HAP-1 (cell line): ENCODE results near the gene AIRE.
"Not testable (repeated sequence)": the region's sequence is repeated elsewhere in the genome, so short reads cannot be mapped to it uniquely, and the experiment has no call there.

ENCODE experiments used
- DNase-seq, 2 experiments: peaks; one replicate each; pipeline ENCODE4 v3.0.0-alpha.2; 2016 to 2020; ENCODE audit warnings: low spot score in 2 of 2
- H3K27me3 ChIP-seq: fragments of 250-450 bp; sonication (Bioruptor Pico); 2 replicates; pipeline ENCODE4 v1.5.1; 2020; ENCODE audit warnings: low read depth, mild to moderate bottlenecking, moderate library complexity
- H3K36me3 ChIP-seq: fragments of 250-450 bp; sonication (Bioruptor Pico); replicated peaks from 2 replicates; pipeline ENCODE4 v1.5.1; 2020; ENCODE audit warnings: mild to moderate bottlenecking
- H3K4me1 ChIP-seq: fragments of 250-450 bp; sonication (Bioruptor Pico); 2 replicates; pipeline ENCODE4 v1.5.1; 2020; ENCODE audit warnings: mild to moderate bottlenecking
- H3K4me3 ChIP-seq: fragments of 250-450 bp; sonication (Bioruptor Pico); 2 replicates; pipeline ENCODE4 v1.5.1; 2020; ENCODE audit warnings: mild to moderate bottlenecking, moderate library complexity
- H3K9me3 ChIP-seq: fragments of 250-450 bp; sonication (Bioruptor Pico); 2 replicates; pipeline ENCODE4 v1.5.1; 2020; ENCODE audit warnings: mild to moderate bottlenecking, moderate library complexity
- in situ Hi-C: fragments of 300-500 bp; cut with MboI; formaldehyde crosslinking; loops from 3 replicates; pipeline ENCODE4 v1.14.3; 2020; ENCODE audit warnings: low sequenced_read_pairs, inconsistent platforms, mixed read lengths

AIRE gene

GRCh38 chr21:44300262-44300959 is 14.7 kb downstream of the AIRE start:
- Histone ChIP-seq H3K4me3 (peak overlapping the region; percentile 47), H3K9me3 (no peaks in the 10 kb centered on the region), H3K4me1 (peaks cover 6% of the 10 kb centered on the region), H3K27me3 (no peaks in the 10 kb centered on the region), H3K36me3 (no peaks in the 10 kb centered on the region)
- in situ Hi-C loops = no loop called here
- peak; percentile 16 to 72 for DNase-seq

- Histone ChIP-seq H3K36me3 (no peaks in the 10 kb centered on the region), H3K4me1 (peaks cover 6% of the 10 kb centered on the region), H3K9me3 (no peaks in the 10 kb centered on the region), H3K27me3 (no peaks in the 10 kb centered on the region), H3K4me3 (peak overlapping the region; percentile 47)
- DNase-seq = no peak
- in situ Hi-C loops = no loop called here
Measured at GRCh38 chr21:44301141-44301540, 15.5 kb downstream of the AIRE start.

- Histone ChIP-seq H3K27me3 (no peaks in the 10 kb centered on the region), H3K9me3 (no peaks in the 10 kb centered on the region), H3K4me3 (no peak overlapping the region), H3K36me3 (peaks cover under 1% of the 10 kb centered on the region; the same call in 1 of the 2 replicates), H3K4me1 (peaks cover 6% of the 10 kb centered on the region)
- DNase-seq = no peak
- in situ Hi-C loops = no loop called here
Measured at GRCh38 chr21:44301961-44302406, 16.3 kb downstream of the AIRE start.

GRCh38 chr21:44302573-44303401 is 17.1 kb downstream of the AIRE start:
- H3K27me3 ChIP-seq, H3K4me3 ChIP-seq, H3K9me3 ChIP-seq, H3K36me3 ChIP-seq, in situ Hi-C loops, H3K4me1 ChIP-seq: not testable (repeated sequence)
- DNase-seq = peak in 1 of 2 experiments; percentile 42

DNA sequence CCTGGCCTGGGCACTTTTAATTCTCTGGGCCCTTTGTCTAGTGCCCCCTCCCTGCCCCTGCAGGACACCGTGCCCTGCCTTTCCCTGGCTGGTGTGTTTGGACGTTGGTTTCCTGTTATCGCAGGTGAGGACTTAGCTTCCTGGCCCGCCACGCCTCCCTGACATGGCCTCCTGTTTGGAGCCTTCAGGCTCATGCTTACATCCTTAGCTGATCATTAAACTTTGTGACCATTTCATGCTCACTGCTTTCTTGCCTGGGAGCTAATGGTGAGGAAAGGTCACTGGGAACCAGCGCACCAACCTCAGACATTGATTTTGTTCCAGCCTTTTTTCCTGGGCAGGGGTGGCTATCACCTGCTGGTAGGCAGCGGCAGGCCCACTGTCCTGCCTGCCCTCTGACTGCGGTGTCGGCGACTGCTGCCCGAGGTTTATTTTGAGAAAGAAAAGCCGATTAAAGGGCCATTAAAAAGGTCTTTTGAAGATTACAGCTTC is 17.9 kb downstream of the AIRE start:
- Histone ChIP-seq H3K27me3 (no peaks in the 10 kb centered on the region), H3K36me3 (peaks cover 4% of the 10 kb centered on the region; the same call in 1 of the 2 replicates), H3K4me1 (peaks cover 6% of the 10 kb centered on the region), H3K9me3 (no peaks in the 10 kb centered on the region), H3K4me3 (no peak overlapping the region)
- in situ Hi-C loops = no loop called here
- DNase-seq = no peak

DNA sequence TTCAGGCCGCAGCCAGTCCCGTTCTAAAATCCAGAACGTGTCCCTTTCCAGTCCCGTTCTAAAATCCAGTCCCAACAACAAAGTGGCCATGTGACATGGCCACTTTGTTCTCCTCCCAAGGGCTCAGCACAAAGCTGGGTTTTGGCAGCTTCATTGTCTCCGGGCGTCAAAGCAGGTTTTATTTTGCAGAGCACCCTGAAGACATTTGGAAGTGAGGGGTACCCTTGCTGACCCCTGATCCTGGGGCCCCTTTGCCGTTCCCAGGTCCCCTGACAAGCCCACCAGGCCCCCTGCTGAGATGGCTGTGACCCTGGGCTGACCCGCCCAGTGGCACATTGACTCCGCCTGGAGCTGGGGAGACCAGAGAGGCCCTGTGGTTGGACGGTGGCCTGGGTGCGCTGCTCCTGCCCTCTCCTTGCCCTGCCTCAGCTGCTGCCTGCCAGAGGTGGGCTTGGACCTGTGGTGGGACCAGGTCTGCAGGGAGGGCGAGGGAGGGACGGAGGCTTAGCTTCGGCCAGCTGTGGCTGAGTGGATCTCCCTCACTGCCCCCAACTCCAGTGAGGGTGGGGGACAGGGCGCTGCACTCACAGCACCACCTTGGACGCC is 18.4 kb downstream of the AIRE start:
- in situ Hi-C loops = no loop called here
- DNase-seq = no peak
- peaks cover 4% of the 10 kb centered on the region for H3K4me1 ChIP-seq

GRCh38 chr21:44304877-44305293 is 19.2 kb downstream of the AIRE start:
- Histone ChIP-seq H3K4me1 (no peaks in the 10 kb centered on the region), H3K36me3 (peaks cover 4% of the 10 kb centered on the region), H3K9me3 (no peaks in the 10 kb centered on the region), H3K27me3 (no peaks in the 10 kb centered on the region), H3K4me3 (no peak overlapping the region)
- peak; percentile 45 to 78 for DNase-seq
- in situ Hi-C loops = no loop called here

More for the DNA sequence above, 18.4 kb downstream of the AIRE start:
- Histone ChIP-seq H3K36me3 (peaks cover 4% of the 10 kb centered on the region; the same call in 1 of the 2 replicates), H3K4me3 (no peak overlapping the region), H3K9me3 (no peaks in the 10 kb centered on the region), H3K27me3 (no peaks in the 10 kb centered on the region)

DNA sequence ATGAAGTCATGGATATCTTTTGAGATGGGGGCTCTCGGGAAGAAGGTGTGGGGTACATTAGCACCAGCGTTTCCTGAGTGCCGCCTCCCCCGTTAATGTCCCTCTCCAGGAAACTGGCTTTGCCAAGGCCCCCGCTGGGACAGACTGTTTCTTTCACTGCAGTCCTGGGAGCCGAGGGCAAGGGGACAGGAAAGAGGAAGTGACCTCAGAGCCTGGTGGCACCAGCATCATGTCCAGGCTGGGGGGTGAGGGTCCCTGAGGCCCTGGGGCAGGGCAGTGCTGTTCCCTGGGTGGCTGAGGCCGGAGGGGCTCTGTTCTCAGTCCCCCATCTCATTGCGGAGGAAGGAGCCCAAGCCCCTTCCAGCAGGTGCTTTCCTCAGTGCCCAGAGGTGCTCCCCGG is 20.0 kb downstream of the AIRE start:
- Histone ChIP-seq H3K27me3 (no peaks in the 10 kb centered on the region), H3K4me3 (no peak overlapping the region), H3K9me3 (no peaks in the 10 kb centered on the region), H3K36me3 (peaks cover 4% of the 10 kb centered on the region), H3K4me1 (no peaks in the 10 kb centered on the region)
- in situ Hi-C loops = no loop called here
- DNase-seq = no peak

GRCh38 chr21:44306936-44307704 is 21.4 kb downstream of the AIRE start:
- in situ Hi-C loops = no loop called here
- H3K36me3 ChIP-seq = peaks cover 11% of the 10 kb centered on the region
- no peaks in the 10 kb centered on the region for H3K9me3 ChIP-seq
- no peak for DNase-seq
- no peaks in the 10 kb centered on the region for H3K4me1 ChIP-seq
- no peaks in the 10 kb centered on the region for H3K27me3 ChIP-seq
- no peak overlapping the region for H3K4me3 ChIP-seq

- Histone ChIP-seq H3K27me3 (no peaks in the 10 kb centered on the region), H3K9me3 (no peaks in the 10 kb centered on the region), H3K4me1 (no peaks in the 10 kb centered on the region), H3K4me3 (no peak overlapping the region), H3K36me3 (peaks cover 11% of the 10 kb centered on the region)
- DNase-seq = no peak
- in situ Hi-C loops = no loop called here
Measured at GRCh38 chr21:44310628-44311507, 25.2 kb downstream of the AIRE start.

DNA sequence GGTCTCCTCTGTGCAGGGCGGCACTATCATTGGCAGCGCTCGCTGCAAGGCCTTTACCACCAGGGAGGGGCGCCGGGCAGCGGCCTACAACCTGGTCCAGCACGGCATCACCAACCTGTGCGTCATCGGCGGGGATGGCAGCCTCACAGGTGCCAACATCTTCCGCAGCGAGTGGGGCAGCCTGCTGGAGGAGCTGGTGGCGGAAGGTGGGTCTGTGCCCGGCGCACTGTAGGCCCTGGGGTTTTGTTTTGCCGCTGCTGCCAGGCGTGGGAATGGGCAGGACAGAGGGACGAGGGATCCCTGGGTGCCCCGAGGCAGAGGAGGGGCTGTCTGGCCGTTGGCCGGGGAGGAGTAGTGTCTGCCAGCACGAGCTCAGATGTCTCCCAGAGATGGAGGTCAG is 26.4 kb downstream of the AIRE start:
- in situ Hi-C loops = no loop called here
- Histone ChIP-seq H3K4me3 (no peak overlapping the region), H3K9me3 (no peaks in the 10 kb centered on the region), H3K4me1 (no peaks in the 10 kb centered on the region), H3K36me3 (peaks cover 12% of the 10 kb centered on the region), H3K27me3 (no peaks in the 10 kb centered on the region)
- no peak for DNase-seq

- H3K4me3 ChIP-seq = no peak overlapping the region
- peaks cover 10% of the 10 kb centered on the region for H3K36me3 ChIP-seq
- H3K27me3 ChIP-seq = no peaks in the 10 kb centered on the region
- in situ Hi-C loops = no loop called here
- no peak for DNase-seq
- H3K9me3 ChIP-seq = no peaks in the 10 kb centered on the region
- no peaks in the 10 kb centered on the region for H3K4me1 ChIP-seq
Measured at GRCh38 chr21:44312716-44313115, 27.0 kb downstream of the AIRE start.
